RWPE2 (cell line): Measurements from ENCODE around the gene IRX6.
A peak's percentile ranks its signal among the peaks of the same experiment; 100 is the strongest.

Source experiments
- ATAC-seq: fragments of 200-7000 bp; cut with Tn5 transposase; 3 replicates; pipeline ENCODE4 v1.9.1; 2021; ENCODE audit warnings: low read depth
- DNase-seq: peaks from one replicate; pipeline ENCODE4 v3.0.0-alpha.2; 2020; ENCODE audit warnings: low spot score
- H3K27ac ChIP-seq: fragments of 450-650 bp; 2 replicates; pipeline ENCODE4 v1.5.1; 2017; ENCODE audit warnings: mild to moderate bottlenecking; ENCODE audit not compliant: poor library complexity, severe bottlenecking
- H3K27me3 ChIP-seq: fragments of 250-450 bp; sonication (Bioruptor Pico); 2 replicates; pipeline ENCODE4 v1.5.1; 2021; ENCODE audit warnings: mild to moderate bottlenecking, moderate library complexity; ENCODE audit not compliant: insufficient read depth, poor library complexity, severe bottlenecking
- H3K36me3 ChIP-seq: fragments of 250-450 bp; sonication (Bioruptor Pico); 2 replicates; pipeline ENCODE4 v1.5.1; 2020; ENCODE audit warnings: low read depth, mild to moderate bottlenecking, moderate library complexity
- H3K4me1 ChIP-seq: fragments of 250-450 bp; sonication (Bioruptor Pico); 2 replicates; pipeline ENCODE4 v1.5.1; 2021; ENCODE audit warnings: mild to moderate bottlenecking, moderate library complexity; ENCODE audit not compliant: insufficient read depth, poor library complexity, severe bottlenecking
- H3K4me3 ChIP-seq: fragments of 250-450 bp; sonication (Bioruptor Pico); 2 replicates; pipeline ENCODE4 v1.5.1; 2021; ENCODE audit warnings: mild to moderate bottlenecking, moderate library complexity; ENCODE audit not compliant: severe bottlenecking
- H3K9me3 ChIP-seq: fragments of 250-450 bp; sonication (Bioruptor Pico); 2 replicates; pipeline ENCODE4 v1.5.1; 2021; ENCODE audit warnings: mild to moderate bottlenecking, moderate library complexity; ENCODE audit not compliant: severe bottlenecking
- CTCF ChIP-seq: fragments of 450-650 bp; IDR thresholded peaks from one replicate; pipeline ENCODE4 v1.5.1; 2017; ENCODE audit warnings: mild to moderate bottlenecking, moderate library complexity; ENCODE audit not compliant: poor library complexity, severe bottlenecking

Gene IRX6

DNA sequence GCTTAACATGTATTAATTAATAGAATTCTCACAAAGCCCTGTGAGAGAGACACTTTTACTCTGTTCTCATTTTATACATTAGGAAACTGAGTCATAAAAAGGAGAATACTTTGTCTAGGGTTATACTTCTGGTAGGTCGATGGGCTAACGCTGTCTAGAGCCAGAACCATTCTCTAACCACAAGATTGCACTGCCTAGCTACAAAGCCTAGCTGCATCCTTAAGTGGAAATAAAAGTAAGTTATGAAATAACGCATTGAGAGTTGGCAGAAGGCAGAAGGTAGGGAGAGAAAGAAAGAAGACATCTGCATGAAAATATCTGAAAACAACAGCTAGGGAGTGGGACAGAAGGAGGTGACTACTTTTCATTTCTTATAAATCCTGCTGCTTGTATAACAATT lies 33.2 kb downstream of the IRX6 start:
- H3K9me3 ChIP-seq, result no peaks in the 10 kb centered on the region
- no peaks in the 10 kb centered on the region for H3K27me3 ChIP-seq
- no peaks in the 10 kb centered on the region for H3K4me1 ChIP-seq
- ATAC-seq, result no peak
- H3K27ac ChIP-seq, result no peak overlapping the region
- H3K36me3 ChIP-seq, result no peaks in the 10 kb centered on the region
- DNase-seq, result no peak
- TF ChIP-seq CTCF, result no peak
- no peak overlapping the region for H3K4me3 ChIP-seq

DNA sequence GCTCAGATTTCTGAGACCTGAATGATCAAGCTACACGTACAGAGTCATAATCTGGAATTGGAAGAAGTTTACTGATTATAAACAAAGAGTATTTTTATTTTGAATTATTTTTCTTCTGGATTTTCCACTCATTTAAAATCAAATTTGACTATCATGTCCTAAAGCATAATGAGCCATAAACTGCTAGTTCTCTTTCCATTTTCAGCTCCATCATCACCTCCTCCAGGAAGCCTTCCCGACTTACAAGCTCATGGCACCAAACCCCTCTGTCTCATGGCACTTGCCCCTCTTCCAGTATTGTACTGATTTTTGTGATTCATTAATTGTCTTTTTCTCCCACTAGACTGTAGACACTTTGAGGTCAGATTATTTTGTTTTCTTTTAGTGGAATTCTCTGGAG lies 35.9 kb downstream of the IRX6 start:
- DNase-seq, result no peak
- Histone ChIP-seq H3K27me3 (no peaks in the 10 kb centered on the region), H3K4me3 (no peak overlapping the region), H3K36me3 (no peaks in the 10 kb centered on the region), H3K27ac (no peak overlapping the region), H3K4me1 (no peaks in the 10 kb centered on the region), H3K9me3 (no peaks in the 10 kb centered on the region)
- no peak for TF ChIP-seq CTCF
- ATAC-seq, result no peak

GRCh38 chr16:55364811-55365210 lies 40.8 kb downstream of the IRX6 start:
- Histone ChIP-seq H3K27ac (no peak overlapping the region), H3K27me3 (no peaks in the 10 kb centered on the region), H3K9me3 (no peaks in the 10 kb centered on the region), H3K4me1 (peaks cover 15% of the 10 kb centered on the region), H3K36me3 (no peaks in the 10 kb centered on the region), H3K4me3 (no peak overlapping the region)
- TF ChIP-seq CTCF, result no peak
- DNase-seq (no peak), ATAC-seq (no peak)

DNA sequence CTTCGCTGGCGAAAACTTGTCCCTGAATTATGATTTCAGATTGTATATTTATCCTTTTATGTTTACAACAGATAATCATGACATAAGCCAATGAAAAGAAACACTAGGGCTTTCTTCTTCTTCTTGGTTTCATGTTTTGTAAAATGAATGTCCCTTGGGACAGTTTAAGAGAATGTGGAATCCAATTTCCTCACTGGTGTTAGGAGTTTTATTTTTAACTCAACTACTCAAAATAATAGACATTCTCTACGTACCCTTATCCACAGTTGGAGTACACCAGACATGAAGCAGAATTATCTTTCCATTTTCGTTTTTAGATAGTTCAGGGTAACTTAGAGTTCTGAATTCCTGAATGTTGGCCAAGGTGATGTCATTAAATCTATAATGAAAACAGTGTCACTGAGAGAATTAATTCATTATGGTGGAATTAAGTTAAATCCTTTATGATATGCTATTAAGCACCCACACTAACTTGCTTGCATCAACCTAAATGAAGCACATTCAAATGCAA lies 43.4 kb downstream of the IRX6 start:
- peaks cover 10% of the 10 kb centered on the region for H3K27me3 ChIP-seq
- H3K27ac ChIP-seq, result peak overlapping the region; percentile 32
- H3K4me1 ChIP-seq, result peaks cover 19% of the 10 kb centered on the region
- H3K36me3 ChIP-seq, result no peaks in the 10 kb centered on the region
- TF ChIP-seq CTCF, result no peak
- H3K4me3 ChIP-seq, result no peak overlapping the region
- no peak for ATAC-seq
- DNase-seq, result no peak
- no peaks in the 10 kb centered on the region for H3K9me3 ChIP-seq

GRCh38 chr16:55367866-55368603 lies 44.0 kb downstream of the IRX6 start:
- no peaks in the 10 kb centered on the region for H3K36me3 ChIP-seq
- H3K27me3 ChIP-seq, result peaks cover 10% of the 10 kb centered on the region
- no peak for TF ChIP-seq CTCF
- H3K4me1 ChIP-seq, result peaks cover 19% of the 10 kb centered on the region
- peak overlapping the region; percentile 32 for H3K27ac ChIP-seq
- H3K4me3 ChIP-seq, result no peak overlapping the region
- no peaks in the 10 kb centered on the region for H3K9me3 ChIP-seq
- ATAC-seq (peak; percentile 75), DNase-seq (no peak)
